ENCODE data around the gene PPP1R37.

The PPP1R37 gene

GRCh38 chr19:45051929-45052579 is 40.9 kb upstream of the PPP1R37 start:
- no peak overlapping the region for H3K4me3 ChIP-seq (ENCODE audit: low read depth, low read length)
- DNase-seq (ENCODE audit: low read depth), result no peak
- no peak for TF ChIP-seq CTCF (IDR thresholded peaks at IDR 0.05; ENCODE audit: low read depth, low read length, missing control alignments)

GRCh38 chr19:45056831-45057230 is 36.1 kb upstream of the PPP1R37 start:
- H3K4me3 ChIP-seq (ENCODE audit: low read depth, low read length), result no peak overlapping the region
- no peak for DNase-seq (ENCODE audit: low read depth)
- TF ChIP-seq CTCF (IDR thresholded peaks at IDR 0.05; ENCODE audit: low read depth, low read length, missing control alignments), result no peak

GRCh38 chr19:45057444-45057843 is 35.5 kb upstream of the PPP1R37 start:
- TF ChIP-seq CTCF (IDR thresholded peaks at IDR 0.05; ENCODE audit: low read depth, low read length, missing control alignments), result no peak
- H3K4me3 ChIP-seq (ENCODE audit: low read depth, low read length), result no peak overlapping the region
- DNase-seq (ENCODE audit: low read depth), result no peak

GRCh38 chr19:45058622-45059159 is 34.3 kb upstream of the PPP1R37 start:
- no peak overlapping the region for H3K4me3 ChIP-seq (ENCODE audit: low read depth, low read length)
- DNase-seq (ENCODE audit: low read depth), result no peak
- no peak for TF ChIP-seq CTCF (IDR thresholded peaks at IDR 0.05; ENCODE audit: low read depth, low read length, missing control alignments)

GRCh38 chr19:45059258-45059965 is 33.6 kb upstream of the PPP1R37 start:
- no peak overlapping the region for H3K4me3 ChIP-seq (ENCODE audit: low read depth, low read length)
- peak; percentile 94 for TF ChIP-seq CTCF (IDR thresholded peaks at IDR 0.05; ENCODE audit: low read depth, low read length, missing control alignments)
- DNase-seq (ENCODE audit: low read depth), result no peak

GRCh38 chr19:45061965-45062364 is 31.0 kb upstream of the PPP1R37 start:
- no peak for DNase-seq (ENCODE audit: low read depth)
- no peak for TF ChIP-seq CTCF (IDR thresholded peaks at IDR 0.05; ENCODE audit: low read depth, low read length, missing control alignments)
- no peak overlapping the region for H3K4me3 ChIP-seq (ENCODE audit: low read depth, low read length)
